Skeletal muscle tissue (tissue), 4 donors: Measurements from ENCODE around the gene TMCC1. TPM values are rescaled to one million over a fixed set of nuclear protein-coding genes. Genes with fewer than 3 reads are reported as not detected.
A peak's percentile ranks its signal among the peaks of the same experiment; 100 is the strongest.

ENCODE experiments used
- H3K27ac ChIP-seq: one replicate; pipeline ENCODE4 v1.7.0; 2013; ENCODE audit warnings: mild to moderate bottlenecking, low read depth, low read length, inconsistent platforms
- H3K27me3 ChIP-seq, 3 donors: one replicate each; pipeline ENCODE4 v1.7.0; 2013; ENCODE audit warnings: low read length in 3 of 3; ENCODE audit not compliant: control insufficient read depth in 3 of 3, insufficient read depth in 3 of 3
- H3K36me3 ChIP-seq, 3 donors: one replicate each; pipeline ENCODE4 v1.7.0; 2013; ENCODE audit warnings: low read length in 3 of 3; ENCODE audit not compliant: control insufficient read depth in 3 of 3, insufficient read depth in 3 of 3
- H3K4me1 ChIP-seq, 3 donors: one replicate each; pipeline ENCODE4 v1.7.0; 2013; ENCODE audit warnings: low read length in 3 of 3, mild to moderate bottlenecking in 3 of 3; ENCODE audit not compliant: control insufficient read depth in 3 of 3, insufficient read depth in 3 of 3
- H3K4me3 ChIP-seq, 3 donors: one replicate each; pipeline ENCODE4 v1.7.0; 2013; ENCODE audit warnings: low read length in 3 of 3
- H3K9ac ChIP-seq, 3 donors: one replicate each; pipeline ENCODE4 v1.7.0; 2013; ENCODE audit warnings: low read length in 3 of 3, mild to moderate bottlenecking in 3 of 3, moderate library complexity in 2 of 3, low read depth in 1 of 3
- H3K9me3 ChIP-seq, 3 donors: one replicate each; pipeline ENCODE4 v1.7.0; 2013; ENCODE audit warnings: low read length in 3 of 3; ENCODE audit not compliant: control insufficient read depth in 3 of 3
- total RNA-seq: library from RNA; depleted of rRNA; stranded (reverse); fragments of >200 nt; gene quantifications from one replicate; pipeline ENCODE4 v1.2.3, GENCODE V29; 2014
- donor health status: Osteomylitis.

The TMCC1 gene
- total RNA-seq, 1 donor from 2014 or later, result 65.8 TPM

DNA sequence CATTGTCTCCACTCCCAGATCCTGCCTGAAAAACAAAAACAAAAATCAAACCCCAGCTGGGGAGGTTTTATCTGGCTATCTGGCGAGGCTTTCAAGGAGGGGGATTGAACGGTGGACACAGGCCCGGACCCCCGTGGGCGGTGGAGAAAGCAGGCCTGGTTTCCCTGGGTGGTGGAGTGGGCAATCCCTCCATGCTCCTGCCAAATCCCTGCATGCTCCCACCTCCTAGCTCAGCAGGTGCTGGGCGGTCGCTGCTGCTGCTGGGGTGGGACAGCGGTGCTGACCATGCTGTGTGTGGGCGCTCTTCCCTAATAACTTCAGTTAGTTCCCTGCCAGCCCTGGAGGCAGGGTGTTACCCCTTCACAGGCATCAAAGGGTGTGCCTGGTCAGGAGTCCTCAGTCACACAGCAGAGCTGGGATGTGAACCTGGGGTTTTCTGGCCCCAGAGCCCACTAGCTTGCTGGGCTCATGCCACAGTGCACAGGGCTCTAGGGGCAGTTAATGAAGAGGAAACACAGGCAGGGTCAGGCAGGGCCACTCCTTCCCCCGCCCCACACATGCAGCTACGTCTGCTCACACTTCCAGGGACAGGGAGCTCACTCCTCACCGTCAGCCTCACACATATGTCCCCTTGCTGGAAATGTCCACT is 271.2 kb downstream of the TMCC1 start:
- Histone ChIP-seq H3K36me3 (no peaks in the 10 kb centered on the region), H3K4me1 (peaks cover 58 to 70% (median 70%) of the 10 kb centered on the region in 3 donors), H3K9me3 (no peaks in the 10 kb centered on the region), H3K4me3 (no peak overlapping the region), H3K9ac (peak overlapping the region in 2 of 3 donors; percentile 6 to 68), H3K27ac (peak overlapping the region; percentile 84), H3K27me3 (peaks cover 0 to 2% (median 0%) of the 10 kb centered on the region in 3 donors)

DNA sequence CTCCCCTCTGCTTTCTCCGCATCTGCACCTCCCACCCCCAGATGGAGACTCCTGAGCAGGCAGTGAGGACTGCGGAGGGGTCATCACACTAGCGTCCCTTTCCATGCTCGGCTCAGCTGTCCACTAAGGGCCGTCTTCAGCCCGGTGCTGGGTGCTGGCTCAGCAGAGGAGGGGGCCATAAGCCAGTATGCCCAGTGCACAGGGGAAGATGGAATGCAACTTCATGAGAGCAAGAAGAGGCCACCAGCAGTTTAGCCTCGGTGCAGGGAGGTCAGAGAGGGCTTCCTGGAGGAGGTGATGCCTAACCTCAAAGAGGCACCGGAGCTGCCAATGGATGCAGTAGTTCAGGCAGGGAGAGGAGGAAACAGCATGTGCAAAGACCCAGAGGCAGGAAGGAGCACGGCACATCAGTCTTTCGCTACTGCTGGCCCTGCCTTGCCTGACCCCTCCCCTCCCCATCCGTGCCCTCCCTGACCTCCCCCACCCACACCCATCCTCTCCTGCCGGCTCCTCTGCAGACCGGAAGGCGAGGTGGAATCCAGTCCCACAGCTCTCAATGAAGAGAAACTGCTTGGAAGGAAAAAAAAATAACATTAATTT is 271.8 kb downstream of the TMCC1 start:
- H3K4me1 ChIP-seq, result peaks cover 55 to 73% (median 71%) of the 10 kb centered on the region in 3 donors
- H3K9me3 ChIP-seq, result no peaks in the 10 kb centered on the region
- H3K27me3 ChIP-seq, result peaks cover 0 to 2% (median 0%) of the 10 kb centered on the region in 3 donors
- H3K27ac ChIP-seq, result no peak overlapping the region
- no peaks in the 10 kb centered on the region for H3K36me3 ChIP-seq
- peak overlapping the region in 1 of 3 donors; percentile 68 for H3K9ac ChIP-seq
- H3K4me3 ChIP-seq, result no peak overlapping the region

DNA sequence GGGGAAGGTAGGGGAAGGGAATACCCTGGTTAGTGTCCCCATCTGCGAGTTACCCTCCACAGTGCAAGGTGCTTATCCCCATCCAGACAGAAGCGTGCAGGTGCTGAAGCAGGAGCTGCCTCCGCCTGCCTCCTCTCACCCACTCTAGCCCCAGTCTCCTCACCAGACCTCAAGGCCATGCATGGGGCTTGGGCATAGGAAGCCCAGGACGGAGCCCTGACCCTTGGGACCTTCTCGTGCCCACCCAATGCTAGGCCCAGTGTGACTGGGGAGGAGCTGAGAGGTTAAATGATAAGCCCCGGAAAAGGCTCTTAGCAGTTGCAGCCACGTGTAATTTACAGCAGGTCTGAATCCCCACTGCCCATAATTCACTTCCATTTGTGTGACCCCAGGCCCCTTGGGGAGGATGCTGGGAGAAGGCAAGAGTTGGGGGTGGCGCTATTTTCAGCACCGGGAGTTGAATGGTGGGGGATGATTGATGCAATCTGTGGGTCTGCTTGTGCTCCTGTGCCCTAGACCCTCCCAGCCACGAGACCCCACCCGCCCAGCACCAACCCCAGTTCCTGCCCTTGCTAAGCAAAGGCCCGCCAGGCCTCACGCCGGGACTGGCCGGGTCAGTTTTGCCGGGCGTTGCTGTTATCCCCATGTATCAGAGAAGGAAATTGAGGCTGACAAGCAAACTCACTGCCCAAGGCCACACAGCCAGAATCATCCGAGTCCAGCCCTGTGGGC is 272.5 kb downstream of the TMCC1 start:
- Histone ChIP-seq H3K4me3 (no peak overlapping the region), H3K27me3 (peaks cover 0 to 2% (median 0%) of the 10 kb centered on the region in 3 donors), H3K9ac (peak overlapping the region in 1 of 3 donors; percentile 45), H3K27ac (no peak overlapping the region), H3K4me1 (peaks cover 56 to 75% (median 74%) of the 10 kb centered on the region in 3 donors), H3K36me3 (no peaks in the 10 kb centered on the region), H3K9me3 (no peaks in the 10 kb centered on the region)

DNA sequence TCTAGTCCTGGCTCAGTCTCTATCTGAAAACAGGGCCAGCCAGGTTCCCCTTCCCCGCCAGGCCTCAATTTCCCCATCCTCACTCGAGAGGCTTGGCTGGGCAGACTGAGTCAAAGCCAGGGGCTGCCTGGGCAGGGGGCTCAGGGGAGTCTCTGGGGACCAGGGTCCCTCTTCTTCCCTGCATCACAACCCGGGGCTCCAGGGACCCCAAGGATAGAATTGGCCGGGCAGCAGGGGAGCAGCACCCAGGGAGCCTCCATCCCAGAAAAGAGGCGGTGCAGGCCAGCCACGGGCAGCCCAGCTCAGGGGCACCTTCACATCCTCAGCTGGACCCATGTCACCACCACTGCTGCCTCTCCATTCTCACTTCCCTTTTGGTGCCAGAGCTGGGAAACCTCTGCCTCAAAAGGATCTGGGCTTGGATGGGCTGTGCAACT is 273.8 kb downstream of the TMCC1 start:
- no peaks in the 10 kb centered on the region for H3K36me3 ChIP-seq
- H3K27me3 ChIP-seq, result peaks cover 0 to 2% (median 0%) of the 10 kb centered on the region in 3 donors
- peak overlapping the region in 1 of 3 donors; percentile 40 for H3K9ac ChIP-seq
- H3K4me3 ChIP-seq, result no peak overlapping the region
- peaks cover 54 to 75% (median 73%) of the 10 kb centered on the region in 3 donors for H3K4me1 ChIP-seq
- H3K27ac ChIP-seq, result no peak overlapping the region
- H3K9me3 ChIP-seq, result no peaks in the 10 kb centered on the region

DNA sequence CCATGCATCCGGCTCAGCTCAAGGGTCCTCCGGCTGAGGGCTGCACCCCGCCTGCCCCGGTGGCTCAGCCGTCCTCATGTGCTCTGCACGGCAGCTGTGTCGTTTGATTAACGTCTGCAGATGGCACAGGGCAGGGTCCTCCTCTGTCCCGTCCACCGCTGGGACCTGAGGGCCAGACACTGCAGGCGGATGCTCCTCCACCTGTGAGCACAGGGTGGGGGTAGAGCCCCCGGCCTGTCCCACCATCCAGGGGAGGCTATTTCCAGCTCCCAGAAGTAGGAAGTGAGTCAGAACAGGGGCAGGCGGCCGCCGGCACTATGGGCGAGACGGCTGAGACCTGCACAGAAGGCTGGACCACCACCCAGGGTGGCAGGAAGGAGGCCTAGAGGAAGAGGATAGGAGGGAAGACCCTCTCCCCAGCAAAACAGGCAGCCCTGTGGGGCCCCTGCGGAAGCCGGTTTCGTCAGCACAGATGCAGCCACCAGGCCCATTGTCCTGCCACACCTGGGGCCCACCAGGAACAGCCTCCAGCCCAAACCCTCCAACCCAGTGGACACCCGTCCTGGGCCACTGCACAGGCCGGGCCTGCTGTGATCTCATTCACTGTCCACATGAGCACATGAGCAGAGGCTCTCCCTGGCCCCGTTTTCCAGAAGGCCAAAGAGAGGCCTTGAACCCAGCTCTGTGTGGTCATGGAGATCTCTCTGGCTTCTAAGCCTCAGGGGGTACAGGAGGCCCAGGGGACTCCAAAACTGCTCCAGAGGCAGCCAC is 274.4 kb downstream of the TMCC1 start:
- H3K27me3 ChIP-seq, result peaks cover 0 to 2% (median 0%) of the 10 kb centered on the region in 3 donors
- peak overlapping the region in 1 of 3 donors; percentile 40 for H3K9ac ChIP-seq
- H3K4me1 ChIP-seq, result peaks cover 53 to 72% (median 70%) of the 10 kb centered on the region in 3 donors
- H3K27ac ChIP-seq, result peak overlapping the region; percentile 58
- H3K4me3 ChIP-seq, result no peak overlapping the region
- H3K36me3 ChIP-seq, result no peaks in the 10 kb centered on the region
- no peaks in the 10 kb centered on the region for H3K9me3 ChIP-seq

DNA sequence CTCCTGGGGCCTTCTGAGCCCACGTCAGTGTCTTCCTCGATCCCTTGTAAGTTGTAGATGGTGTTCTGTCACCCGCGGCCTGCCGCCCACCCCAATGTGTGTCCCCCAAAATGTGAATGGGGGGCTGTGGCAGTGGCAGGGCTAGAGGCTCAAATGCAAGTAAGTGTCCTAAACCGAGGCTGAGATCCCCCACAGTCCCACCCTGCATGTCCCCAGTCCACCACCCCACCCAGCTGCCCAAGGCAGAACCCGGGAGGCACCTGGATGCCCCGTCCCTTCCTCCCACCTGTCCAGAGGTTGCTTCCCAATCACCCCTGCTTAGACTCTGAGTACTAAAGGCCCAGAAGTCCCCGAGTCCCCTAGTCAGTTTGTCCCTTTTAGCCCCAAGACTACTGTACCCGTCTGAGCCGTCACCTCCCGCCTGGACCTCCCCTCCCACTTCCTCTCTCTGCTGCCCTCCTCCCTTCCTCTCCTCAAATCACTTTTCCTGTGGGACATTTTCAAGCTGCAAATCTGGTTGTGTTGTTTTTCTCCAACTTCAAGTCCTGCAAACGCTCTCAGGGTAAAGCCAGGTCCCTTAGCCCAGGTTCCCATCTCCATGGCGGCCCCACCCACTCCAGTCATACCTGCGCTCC is 275.2 kb downstream of the TMCC1 start:
- Histone ChIP-seq H3K9ac (peak overlapping the region in 1 of 3 donors; percentile 40), H3K4me1 (peaks cover 46 to 67% (median 64%) of the 10 kb centered on the region in 3 donors), H3K27me3 (peaks cover 0 to 2% (median 0%) of the 10 kb centered on the region in 3 donors), H3K9me3 (no peaks in the 10 kb centered on the region), H3K27ac (peak overlapping the region; percentile 58), H3K4me3 (no peak overlapping the region), H3K36me3 (no peaks in the 10 kb centered on the region)

DNA sequence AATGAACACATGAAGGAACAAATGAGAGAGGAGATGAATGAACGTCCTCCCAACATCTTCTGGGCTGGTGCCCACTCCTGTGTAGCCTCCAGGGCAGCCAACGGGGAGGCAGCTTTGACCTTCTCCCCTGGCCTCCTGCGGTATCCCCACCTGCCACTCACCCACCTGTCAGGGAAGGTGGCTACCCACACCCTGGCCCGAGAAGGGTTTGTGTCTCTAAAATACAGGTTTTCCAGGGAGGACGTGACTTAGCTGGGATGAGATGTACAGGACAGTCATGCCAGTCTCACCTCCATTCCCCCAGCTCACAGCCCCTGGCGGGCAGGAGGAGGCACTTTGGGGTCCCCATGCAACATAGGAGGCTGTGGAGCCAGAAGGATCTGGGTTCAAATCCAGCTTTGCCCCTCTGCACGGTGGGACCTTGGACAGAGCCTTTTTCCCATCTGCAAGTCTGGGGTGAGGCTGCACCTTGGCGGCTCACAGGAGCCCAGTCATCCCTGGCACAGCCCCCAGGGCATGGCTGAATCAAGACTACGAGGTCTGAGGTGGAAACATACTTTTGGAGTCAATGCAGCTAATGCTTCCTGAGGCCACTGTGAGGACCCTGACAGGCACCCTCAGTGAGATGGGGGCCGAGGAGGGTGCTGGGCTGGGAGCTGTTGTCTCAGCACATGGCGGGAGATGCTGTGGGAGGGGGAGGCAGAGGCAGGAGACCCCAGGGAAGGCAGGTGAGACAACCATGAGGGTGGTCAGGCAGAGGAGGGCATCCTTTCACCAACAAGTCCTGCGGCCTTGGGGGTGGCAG is 275.9 kb downstream of the TMCC1 start:
- H3K9ac ChIP-seq, result no peak overlapping the region
- H3K4me1 ChIP-seq, result peaks cover 41 to 67% (median 61%) of the 10 kb centered on the region in 3 donors

DNA sequence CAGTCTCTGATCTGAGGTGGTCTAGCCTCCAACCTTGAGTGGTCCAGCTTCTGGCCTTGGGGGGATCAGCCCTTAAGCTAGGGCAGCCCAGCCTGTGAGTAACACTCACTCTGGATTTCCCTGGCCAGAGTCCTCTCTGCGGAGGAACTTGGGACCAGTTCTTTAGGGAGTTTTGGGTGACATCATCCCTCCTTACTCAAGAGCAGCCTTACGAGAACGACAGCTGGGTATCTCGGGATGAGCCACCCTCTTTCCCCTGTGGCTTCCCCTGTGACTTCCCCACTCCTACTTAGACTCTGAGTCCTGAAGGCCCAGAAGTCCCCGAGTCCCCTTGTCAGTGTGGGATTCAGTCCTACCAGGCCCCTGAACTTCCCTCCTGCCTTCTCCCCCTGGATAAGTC is 276.8 kb downstream of the TMCC1 start:
- Histone ChIP-seq H3K9me3 (no peaks in the 10 kb centered on the region), H3K27ac (peak overlapping the region; percentile 72), H3K36me3 (no peaks in the 10 kb centered on the region), H3K4me1 (peaks cover 43 to 68% (median 64%) of the 10 kb centered on the region in 3 donors), H3K9ac (no peak overlapping the region), H3K27me3 (peaks cover 0 to 2% (median 0%) of the 10 kb centered on the region in 3 donors), H3K4me3 (no peak overlapping the region)

More for the DNA sequence above, 275.9 kb downstream of the TMCC1 start:
- H3K27me3 ChIP-seq, result peaks cover 0 to 2% (median 0%) of the 10 kb centered on the region in 3 donors
- H3K4me3 ChIP-seq, result no peak overlapping the region
- H3K36me3 ChIP-seq, result no peaks in the 10 kb centered on the region
- H3K27ac ChIP-seq, result peak overlapping the region; percentile 72
- no peaks in the 10 kb centered on the region for H3K9me3 ChIP-seq
